GM18508 (cell line): Measurements from ENCODE around the gene NPFFR1.
"Not testable (repeated sequence)": the region's sequence is repeated elsewhere in the genome, so short reads cannot be mapped to it uniquely, and the experiment has no call there.

Experiments used
- ATAC-seq: cut with Tn5 transposase; IDR thresholded peaks from one replicate; pipeline ENCODE4 v1.9.1; 2021; ENCODE audit warnings: moderate number of reproducible peaks; ENCODE audit not compliant: insufficient read depth, unreplicated experiment

NPFFR1 gene

GRCh38 chr10:70232155-70232858, 51.5 kb downstream of the NPFFR1 start:
- no peak for ATAC-seq

GRCh38 chr10:70228491-70228890, 55.3 kb downstream of the NPFFR1 start:
- ATAC-seq, result no peak

GRCh38 chr10:70227548-70228320, 56.1 kb downstream of the NPFFR1 start:
- ATAC-seq, result no peak

GRCh38 chr10:70223728-70224127, 60.1 kb downstream of the NPFFR1 start:
- ATAC-seq, result no peak

GRCh38 chr10:70222811-70223447, 60.9 kb downstream of the NPFFR1 start:
- not testable (repeated sequence) for ATAC-seq

GRCh38 chr10:70222340-70222794, 61.4 kb downstream of the NPFFR1 start:
- ATAC-seq, result no peak

GRCh38 chr10:70221030-70221429, 62.8 kb downstream of the NPFFR1 start:
- ATAC-seq, result no peak

GRCh38 chr10:70212879-70213278, 70.9 kb downstream of the NPFFR1 start:
- ATAC-seq, result no peak

- no peak for ATAC-seq
Measured at GRCh38 chr10:70212277-70212676, 71.5 kb downstream of the NPFFR1 start.

GRCh38 chr10:70206762-70207161, 77.0 kb downstream of the NPFFR1 start:
- no peak for ATAC-seq

- no peak for ATAC-seq
Measured at GRCh38 chr10:70201105-70201504, 82.7 kb downstream of the NPFFR1 start.

GRCh38 chr10:70198696-70199466, 84.9 kb downstream of the NPFFR1 start:
- ATAC-seq, result no peak
